ENCODE results near the gene ATXN7L1.

DNA sequence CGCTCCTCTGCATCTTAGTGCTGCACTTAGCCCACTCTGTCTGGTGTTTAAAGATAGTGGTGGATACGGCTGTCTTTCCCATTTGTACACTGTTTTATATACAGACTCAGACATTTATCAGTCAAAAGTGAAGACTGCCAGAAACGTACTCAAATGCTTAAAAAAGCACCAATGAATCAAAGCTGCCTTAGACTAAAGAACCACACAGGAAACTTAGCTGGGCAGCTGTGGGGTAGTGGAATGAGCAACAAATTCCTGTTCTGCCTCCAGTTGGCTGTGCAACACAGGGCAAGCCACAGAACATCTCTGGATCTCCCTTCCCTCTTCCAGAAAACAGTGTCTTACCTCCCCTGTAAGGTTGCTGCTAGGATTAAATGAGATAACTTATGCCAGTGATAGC lies 76.0 kb downstream of the ATXN7L1 start:
- TF ChIP-seq FOXK2 (IDR thresholded peaks at IDR 0.05) (no peak), SUZ12 (IDR thresholded peaks at IDR 0.05) (no peak), HDGF (IDR thresholded peaks at IDR 0.05; ENCODE audit: borderline replicate concordance) (no peak), TARDBP (IDR thresholded peaks at IDR 0.05) (no peak), L3MBTL2 (conservative IDR thresholded peaks at IDR 0.05) (no peak), SP1 (IDR thresholded peaks at IDR 0.05) (no peak), ARNT (IDR thresholded peaks at IDR 0.05) (no peak), LEF1 (IDR thresholded peaks at IDR 0.05; ENCODE audit: borderline replicate concordance) (no peak)
- TF ChIP-seq, protein P1, sequence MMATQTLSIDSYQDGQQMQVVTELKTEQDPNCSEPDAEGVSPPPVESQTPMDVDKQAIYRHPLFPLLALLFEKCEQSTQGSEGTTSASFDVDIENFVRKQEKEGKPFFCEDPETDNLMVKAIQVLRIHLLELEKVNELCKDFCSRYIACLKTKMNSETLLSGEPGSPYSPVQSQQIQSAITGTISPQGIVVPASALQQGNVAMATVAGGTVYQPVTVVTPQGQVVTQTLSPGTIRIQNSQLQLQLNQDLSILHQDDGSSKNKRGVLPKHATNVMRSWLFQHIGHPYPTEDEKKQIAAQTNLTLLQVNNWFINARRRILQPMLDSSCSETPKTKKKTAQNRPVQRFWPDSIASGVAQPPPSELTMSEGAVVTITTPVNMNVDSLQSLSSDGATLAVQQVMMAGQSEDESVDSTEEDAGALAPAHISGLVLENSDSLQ (IDR thresholded peaks at IDR 0.05) = no peak

All from HEK293T (cell line).